ENCODE results near the gene LCN12.

DNA sequence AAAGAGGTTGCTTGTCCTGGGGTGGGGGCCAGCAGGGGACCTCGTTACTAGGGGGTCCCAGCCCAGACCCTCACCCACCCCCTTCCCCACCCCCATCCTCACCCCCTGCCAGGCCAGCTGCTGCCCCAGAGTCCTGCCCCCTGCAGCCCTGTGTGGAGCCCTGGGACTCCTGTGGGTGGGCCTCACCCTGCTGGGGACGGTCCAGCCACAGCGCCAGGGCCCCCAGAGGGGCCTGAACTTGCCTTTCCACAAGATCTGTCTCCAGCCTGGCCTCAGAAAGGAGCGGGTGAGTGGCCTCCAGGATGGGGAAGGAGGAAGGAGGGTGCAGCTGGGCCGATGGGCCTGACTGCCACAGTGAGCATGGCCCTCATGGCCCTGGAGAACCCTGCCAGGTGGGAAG is 17.7 kb downstream of the LCN12 start:
- TF ChIP-seq, protein P1, sequence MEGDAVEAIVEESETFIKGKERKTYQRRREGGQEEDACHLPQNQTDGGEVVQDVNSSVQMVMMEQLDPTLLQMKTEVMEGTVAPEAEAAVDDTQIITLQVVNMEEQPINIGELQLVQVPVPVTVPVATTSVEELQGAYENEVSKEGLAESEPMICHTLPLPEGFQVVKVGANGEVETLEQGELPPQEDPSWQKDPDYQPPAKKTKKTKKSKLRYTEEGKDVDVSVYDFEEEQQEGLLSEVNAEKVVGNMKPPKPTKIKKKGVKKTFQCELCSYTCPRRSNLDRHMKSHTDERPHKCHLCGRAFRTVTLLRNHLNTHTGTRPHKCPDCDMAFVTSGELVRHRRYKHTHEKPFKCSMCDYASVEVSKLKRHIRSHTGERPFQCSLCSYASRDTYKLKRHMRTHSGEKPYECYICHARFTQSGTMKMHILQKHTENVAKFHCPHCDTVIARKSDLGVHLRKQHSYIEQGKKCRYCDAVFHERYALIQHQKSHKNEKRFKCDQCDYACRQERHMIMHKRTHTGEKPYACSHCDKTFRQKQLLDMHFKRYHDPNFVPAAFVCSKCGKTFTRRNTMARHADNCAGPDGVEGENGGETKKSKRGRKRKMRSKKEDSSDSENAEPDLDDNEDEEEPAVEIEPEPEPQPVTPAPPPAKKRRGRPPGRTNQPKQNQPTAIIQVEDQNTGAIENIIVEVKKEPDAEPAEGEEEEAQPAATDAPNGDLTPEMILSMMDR (IDR thresholded peaks at IDR 0.05) = no peak
- TF ChIP-seq EP300 (IDR thresholded peaks at IDR 0.05) (no peak), POLR2A (IDR thresholded peaks at IDR 0.05) (no peak)
